Measurements from ENCODE around the gene ZCRB1. TPM values are rescaled to one million over a fixed set of nuclear protein-coding genes. Genes with fewer than 3 reads are reported as not detected.

The ZCRB1 gene
- polyA plus RNA-seq: 235 and 271 TPM in 2 replicates

GRCh38 chr12:42325653-42326474 lies at the start of gene ZCRB1, which contains the start of gene PPHLN1:
ZCRB1 (minus strand) TSS chr12:42326094; CDS start chr12:42324102, 1,992 bp downstream.
PPHLN1 (plus strand) TSS chr12:42326167; CDS start chr12:42335903, 9,736 bp downstream.

Other genes starting within 250 kb of the ZCRB1 start
- 2.8 and 3.3 TPM in 2 replicates for gene GXYLT1, start 181.2 kb downstream of the ZCRB1 start, polyA plus RNA-seq
- 63.8 and 78.3 TPM in 2 replicates for gene YAF2, start 87.8 kb downstream of the ZCRB1 start, polyA plus RNA-seq
- gene PPHLN1, start 73 bp upstream of the ZCRB1 start, polyA plus RNA-seq: 74.6 and 125 TPM in 2 replicates

Data from Purkinje cell (primary cell).